ENCODE results near the gene KCTD1.

The KCTD1 gene

DNA sequence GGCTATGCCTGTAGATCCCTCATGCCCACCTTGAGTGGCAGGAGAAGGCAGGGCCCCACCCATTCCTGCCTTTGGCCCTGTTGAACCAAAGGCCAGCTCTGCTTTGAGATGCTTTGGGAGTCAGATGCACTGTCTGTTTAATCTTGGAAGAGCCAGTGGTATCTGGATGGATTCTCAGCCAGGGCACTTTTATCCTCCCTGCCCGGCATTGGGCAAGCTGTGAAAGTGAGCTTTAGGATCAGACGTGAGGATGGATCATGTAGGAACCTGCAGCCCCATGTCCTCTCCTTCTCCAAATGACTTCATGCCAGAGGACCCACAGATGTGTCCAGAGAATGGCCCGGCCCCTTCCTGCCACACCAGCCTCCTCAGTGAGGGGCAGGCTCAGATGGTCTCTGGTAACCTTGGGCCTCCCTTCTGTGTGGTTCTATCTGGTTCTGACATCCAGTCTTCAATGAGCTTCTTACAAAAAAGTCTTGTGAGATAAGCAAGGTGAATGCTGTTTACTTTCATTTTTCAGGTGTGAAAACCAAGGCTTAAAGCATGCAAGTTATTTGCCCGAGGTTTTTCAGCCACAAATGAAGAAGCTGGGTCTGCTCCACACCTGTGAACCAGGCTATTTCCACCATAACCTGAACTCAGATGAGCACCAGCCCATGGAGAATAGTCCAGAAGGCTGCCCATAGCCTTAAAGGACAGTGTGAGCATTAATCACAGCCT lies 123.8 kb downstream of the KCTD1 start:
- no peak for DNase-seq (ENCODE audit: low read depth)

DNA sequence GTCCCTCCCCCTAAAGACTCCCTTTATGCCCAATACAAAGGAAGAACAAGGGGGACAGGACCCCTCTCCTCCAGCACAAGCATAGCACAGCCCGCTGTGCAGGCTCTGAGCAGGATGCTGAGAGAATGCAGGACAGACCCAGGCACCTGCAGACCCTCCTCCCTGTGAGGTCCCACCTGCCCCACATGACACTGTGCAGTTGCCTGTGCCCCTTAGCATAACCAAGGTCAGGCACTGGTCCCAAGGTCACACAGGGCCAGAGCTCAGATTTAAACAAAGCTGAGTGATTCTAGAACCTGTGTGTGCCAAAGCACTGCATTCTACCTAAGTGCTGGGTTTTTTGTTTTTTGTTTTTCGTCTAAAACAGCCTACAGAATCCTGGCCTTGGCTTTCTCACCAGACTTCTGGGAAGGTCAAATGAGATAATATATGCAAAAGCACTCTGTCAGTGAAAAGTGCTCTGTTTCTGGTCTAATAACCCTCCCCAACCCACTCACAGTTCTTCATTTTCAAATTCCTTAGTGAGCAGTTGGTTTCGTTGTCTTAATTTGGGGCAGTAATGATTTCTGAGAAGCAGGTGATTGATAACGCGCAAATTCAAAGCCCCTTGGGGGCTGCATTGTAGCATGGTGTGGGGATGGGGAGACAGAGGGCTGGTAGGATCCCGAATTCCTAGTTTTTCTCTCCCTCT lies 125.7 kb downstream of the KCTD1 start:
- DNase-seq (ENCODE audit: low read depth): no peak

DNA sequence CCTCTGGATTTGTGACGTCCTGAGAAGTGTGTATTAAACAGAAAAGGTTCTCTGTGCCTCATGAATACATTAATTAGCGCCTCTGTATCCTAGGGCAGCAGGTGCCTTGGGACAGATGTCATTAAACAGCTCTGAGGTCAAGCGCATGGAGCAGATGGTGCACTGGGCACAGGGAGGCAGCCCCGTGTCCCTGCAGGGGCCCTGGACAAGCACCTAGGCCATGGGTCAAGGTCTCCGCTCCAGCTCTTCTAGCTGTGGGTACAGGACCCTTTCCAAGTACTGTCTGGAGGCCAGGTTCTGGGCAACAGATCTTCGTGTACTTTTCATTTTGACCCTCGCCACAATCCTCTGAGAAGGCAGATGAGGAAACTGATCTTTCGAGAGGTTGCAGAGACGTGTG lies 126.4 kb downstream of the KCTD1 start:
- DNase-seq (ENCODE audit: low read depth): no peak

DNA sequence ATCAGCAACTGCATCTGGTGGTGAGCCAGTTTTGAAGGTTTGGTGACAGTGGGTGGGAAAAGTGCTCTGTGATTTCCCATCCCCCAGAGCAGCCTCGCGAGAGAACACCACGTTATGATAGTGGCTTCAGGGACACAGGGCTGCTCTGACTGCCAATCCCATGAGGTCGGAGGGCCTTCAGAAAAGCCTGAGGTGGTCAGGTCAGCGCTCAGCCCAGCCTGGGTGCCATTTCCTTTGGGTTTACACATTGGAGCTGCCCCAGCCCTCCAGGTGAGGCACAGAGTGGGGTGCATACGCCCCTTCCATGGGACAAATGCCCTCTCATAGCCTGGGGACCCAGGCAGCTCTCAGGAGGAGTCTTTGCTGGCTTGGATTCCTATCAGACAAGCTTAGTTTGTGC lies 126.8 kb downstream of the KCTD1 start:
- DNase-seq (ENCODE audit: low read depth): no peak

DNA sequence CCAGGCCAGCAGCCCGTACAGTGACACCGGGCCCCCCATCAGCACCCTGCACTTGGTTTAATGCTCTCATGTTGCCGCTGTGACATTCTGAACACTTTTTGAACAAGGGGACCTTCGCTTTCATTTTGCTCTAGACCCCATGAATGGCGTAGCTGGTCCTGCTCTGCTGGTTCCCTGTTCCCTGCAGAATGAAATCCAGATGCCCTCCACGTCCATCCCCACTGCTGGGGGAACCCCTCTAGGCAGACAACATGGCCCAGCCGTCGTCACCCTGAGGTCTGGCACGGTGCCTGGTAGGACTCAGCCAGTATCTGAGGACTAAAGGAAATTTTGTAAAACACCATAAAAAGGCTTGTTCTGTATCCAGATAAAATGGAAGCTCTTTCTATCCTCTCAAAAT lies 128.6 kb downstream of the KCTD1 start:
- no peak for DNase-seq (ENCODE audit: low read depth)

DNA sequence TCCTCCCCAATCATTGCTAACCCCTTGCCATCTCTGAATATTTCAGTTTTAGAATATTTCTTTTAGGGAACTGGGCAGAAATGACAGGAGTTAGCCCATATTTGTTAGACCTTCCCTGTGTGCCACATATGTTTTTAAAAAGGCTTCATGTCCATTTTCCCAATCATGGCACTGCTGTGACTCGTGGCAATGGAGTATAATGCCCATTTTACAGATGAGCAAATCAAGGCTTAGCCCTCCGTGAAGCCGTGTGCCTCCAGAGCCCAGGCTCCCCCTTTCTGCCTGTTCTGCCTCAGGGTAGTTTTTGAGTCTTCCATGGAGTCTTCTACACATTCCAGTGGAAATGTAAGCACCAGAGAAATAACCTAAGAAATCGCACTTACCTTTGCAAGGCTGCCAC lies 130.1 kb downstream of the KCTD1 start:
- DNase-seq (ENCODE audit: low read depth): no peak

DNA sequence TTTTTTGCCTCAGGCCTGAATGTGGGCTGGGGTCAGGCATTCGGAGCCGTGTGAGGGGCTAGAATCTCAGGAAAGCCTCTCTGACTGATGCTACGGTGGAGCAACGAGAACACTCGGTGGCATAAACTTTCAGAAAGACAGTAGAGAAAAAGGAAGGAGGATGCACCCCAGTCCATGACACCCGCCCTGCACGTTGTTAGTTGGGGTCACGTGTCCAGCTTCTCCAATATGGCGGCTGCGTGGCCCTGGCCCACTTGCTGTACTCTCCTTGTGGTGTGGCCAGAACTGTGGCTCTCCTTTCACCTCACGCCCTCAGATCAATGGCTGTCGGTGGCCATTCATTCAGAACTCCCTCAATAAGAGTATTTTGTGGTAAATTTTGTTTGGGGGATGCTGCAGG lies 131.2 kb downstream of the KCTD1 start:
- no peak for DNase-seq (ENCODE audit: low read depth)

DNA sequence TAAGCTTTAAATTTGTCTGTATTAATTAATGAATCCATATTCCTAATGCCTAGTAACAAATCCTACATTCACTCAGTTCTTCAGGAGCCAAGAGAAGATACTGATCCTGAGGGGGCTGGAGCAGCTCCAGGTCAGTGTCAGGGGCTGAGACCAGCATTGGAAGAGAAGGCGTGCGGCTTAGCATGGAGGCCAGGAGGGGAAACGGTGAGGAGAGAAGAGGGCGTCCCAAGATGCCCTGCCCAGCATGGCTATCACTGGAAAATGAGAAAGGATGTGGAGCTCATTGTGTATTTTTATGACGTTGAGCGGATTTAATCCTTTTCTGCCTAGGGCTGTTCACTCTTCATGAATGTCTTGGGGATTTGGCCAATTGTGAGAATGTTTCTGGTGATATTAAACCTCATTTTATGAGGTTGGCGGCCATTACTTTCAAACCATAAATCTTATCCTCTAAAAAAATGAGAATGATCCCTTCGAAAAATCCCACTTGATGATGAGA lies 131.7 kb downstream of the KCTD1 start:
- DNase-seq (ENCODE audit: low read depth): no peak

DNA sequence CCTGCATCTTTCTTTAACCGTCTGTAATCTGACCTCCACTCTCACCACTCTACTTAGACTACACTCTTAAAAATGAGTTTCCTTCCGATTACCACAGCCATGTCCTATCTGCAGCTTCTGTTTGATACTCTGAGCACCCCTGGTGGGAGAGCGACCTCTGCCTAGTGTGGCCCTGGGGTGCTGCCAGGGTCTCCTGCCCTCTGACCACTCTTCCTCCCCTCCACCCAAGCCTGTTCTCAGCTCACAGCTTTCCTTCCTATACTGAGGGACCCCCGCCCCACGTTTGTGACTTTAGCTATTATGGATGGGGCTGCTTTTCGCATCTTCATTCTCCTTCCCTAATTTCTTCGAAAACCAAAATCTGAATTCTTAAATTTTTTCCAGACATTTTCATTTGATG lies 132.7 kb downstream of the KCTD1 start:
- DNase-seq (ENCODE audit: low read depth): no peak

DNA sequence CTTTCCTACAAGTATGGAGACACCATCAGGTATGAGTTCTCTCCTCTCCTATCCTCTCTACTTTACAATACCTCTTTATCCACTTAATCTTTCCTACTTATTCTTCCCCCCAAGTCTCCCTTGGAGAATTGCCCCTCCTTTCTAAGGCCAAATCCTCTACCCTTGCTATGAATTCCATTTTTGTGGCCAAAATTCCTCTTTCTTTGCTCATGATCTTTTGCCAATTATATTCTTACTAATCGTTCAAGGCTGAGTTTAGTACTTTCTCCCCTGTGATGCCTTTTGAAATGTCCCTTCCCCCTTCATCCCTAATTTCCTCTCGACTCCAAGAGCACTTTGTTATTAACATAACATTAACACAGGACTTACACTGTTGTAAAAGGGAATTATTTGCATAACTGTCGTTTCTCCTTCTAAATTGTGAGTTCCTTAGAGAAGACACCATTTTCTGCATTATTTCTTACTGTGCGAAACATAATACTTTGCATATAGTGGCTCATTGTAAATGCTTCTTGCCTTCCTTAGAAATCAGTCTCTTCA lies 133.4 kb downstream of the KCTD1 start:
- no peak for DNase-seq (ENCODE audit: low read depth)

DNA sequence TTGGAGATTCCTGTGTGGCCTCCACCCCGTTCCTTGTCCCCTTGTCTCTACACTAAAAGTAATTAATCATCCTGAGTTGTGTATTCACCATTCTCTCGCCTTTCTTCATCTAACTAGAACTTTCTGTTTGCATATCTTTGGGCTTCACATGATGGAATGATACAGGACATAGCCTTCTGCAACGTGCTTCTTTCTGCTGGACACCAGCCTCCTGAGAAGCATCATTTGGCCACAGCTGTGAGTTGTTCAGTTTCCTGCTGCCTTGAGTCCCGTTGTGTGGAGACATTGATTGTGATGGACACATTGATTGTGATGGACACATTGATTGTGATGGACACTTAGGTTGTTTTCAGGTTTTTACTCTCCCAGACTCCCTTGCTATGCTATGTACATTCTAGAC lies 139.3 kb downstream of the KCTD1 start:
- no peak for DNase-seq (ENCODE audit: low read depth)

DNA sequence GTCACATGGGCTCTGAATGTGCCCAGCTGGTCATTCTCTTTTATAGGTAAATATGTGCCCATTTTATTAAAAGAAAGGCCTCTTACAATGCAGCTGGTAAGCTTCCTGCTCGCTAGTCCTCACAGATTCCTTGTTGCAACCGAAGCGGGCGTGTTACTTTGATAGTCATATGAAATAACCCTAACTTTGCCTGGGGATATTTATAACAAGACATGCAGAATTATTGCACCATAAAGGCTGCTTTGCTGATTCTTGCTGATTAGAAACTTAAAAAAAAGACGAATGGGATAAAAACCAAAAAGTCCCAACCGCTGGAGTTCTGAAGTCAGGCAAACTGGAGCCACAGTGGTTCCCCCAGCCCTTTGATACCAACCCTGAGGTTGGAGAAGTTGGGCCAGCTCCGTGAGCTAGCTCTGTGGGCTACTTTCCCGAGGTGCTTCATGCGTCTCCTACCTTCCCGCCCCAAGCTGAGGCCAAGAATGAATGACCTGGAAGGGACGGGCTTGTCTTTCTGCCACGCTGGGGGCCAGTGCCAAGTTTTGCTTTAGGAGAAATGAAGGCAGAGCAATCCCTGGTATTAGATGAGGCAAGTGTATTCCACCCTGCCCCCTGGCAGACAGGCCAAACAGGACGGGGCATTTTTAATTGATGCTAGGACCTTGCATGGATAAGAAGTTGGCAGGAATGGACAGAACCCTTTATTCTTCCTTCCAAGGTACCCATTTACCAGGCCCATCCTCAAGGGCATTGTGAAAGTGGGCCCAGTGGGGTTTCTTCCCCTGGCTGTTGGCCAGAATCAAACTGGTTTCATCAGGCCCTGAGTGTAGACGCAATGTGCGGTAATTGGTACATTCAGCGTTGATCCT lies 140.4 kb downstream of the KCTD1 start:
- DNase-seq (ENCODE audit: low read depth): no peak

DNA sequence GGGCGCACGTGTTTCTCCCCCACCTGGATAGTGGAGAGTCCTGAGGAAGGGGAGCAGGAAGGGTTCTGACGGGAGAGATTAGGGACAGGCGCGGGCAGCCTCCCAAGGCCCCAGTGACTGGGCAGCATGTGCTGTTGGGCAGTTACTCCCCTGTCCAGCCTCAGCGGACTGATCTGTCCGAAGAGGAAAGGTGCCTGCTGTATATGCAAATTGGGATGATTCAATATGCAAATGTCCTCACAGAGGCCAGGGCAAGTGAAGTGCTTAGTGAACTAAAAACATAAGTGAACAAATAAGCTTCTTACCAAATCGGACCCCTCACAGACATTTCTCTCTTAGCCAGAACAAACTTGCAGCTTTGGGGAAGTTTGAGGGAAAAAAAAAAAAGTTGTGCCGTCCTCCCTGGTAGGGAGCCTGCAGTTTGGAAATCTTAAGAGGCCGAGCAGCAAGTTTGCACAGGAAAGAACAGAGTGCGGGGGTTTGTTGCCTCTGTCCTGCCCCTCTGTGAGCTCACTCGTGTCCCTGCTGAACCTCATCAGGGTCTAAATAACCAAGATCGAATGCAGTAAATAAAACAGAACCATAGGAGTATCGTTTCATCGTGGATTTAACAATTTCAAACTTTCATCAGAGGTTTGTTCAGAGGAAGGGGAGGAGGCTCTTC lies 141.4 kb downstream of the KCTD1 start:
- no peak for DNase-seq (ENCODE audit: low read depth)

DNA sequence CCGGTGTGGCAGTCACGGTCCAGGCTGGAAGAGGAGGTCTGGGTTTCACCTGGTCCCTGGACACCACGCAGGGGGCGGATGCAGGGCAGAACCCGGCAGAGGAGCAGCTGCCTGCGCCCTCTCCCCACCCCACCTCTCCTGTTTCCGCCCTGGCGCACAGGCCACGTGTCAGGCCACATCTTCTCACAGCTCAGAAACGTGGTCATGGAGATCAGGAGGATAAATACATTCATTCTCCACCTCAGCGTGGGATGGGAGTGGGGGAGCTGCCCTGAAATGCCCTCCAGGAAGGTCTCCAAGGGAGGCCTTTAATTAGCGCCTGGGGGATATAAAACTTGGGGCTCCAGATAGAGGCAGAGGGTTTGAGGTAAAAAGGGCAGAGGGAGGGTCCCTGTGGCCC lies 142.0 kb downstream of the KCTD1 start:
- no peak for DNase-seq (ENCODE audit: low read depth)

DNA sequence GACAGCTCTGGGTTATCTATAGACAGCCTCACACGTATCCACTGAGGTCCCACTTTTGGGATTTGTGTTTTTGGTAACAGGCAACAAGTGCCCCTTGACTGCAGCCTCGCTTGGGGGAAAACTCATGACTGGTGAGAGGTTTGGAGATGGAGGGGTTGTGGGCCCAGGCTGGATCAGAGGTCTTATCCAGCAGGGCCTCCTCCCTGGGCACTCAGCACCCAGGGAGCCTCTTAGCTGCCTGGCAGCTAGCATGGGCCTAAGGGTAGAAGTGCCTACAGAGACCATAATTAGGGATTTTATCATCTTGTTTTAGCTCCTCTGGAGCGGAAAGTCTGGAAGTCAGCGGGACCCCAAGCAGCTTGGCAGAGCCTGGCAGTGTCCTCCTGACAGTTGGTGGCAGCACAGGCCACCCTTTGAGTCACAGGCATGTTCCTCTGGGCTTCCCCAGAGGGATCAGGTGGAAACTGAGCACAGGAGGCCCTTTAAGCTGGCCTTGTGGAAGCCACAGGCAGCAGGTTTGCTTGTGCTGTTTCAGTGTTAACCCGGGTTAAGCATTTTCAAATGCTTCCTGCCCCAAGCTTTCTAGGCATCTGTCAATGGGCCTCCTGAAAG lies 143.1 kb downstream of the KCTD1 start:
- DNase-seq (ENCODE audit: low read depth): no peak

Measured in non-pigmented ciliary epithelial cell (primary cell).